MM.1S (cell line): ENCODE results near the gene OSTF1.

Experiments used
- DNase-seq: peaks from one replicate; pipeline ENCODE4 v3.0.0-alpha.2; 2015
- H2AFZ ChIP-seq: fragments of 300-600 bp; sonication (generic); 2 replicates; pipeline ENCODE4 v1.6.0; 2016; ENCODE audit warnings: antibody characterized with exemption, low read length
- H3F3A ChIP-seq: fragments of 300-600 bp; sonication (generic); 2 replicates; pipeline ENCODE4 v1.6.1; 2016; ENCODE audit warnings: mild to moderate bottlenecking, antibody characterized with exemption, low read length, moderate library complexity, mixed read lengths; ENCODE audit not compliant: insufficient read depth
- H3K27ac ChIP-seq: fragments of 300-600 bp; sonication (generic); 2 replicates; pipeline ENCODE4 v1.5.1; 2016; ENCODE audit warnings: mild to moderate bottlenecking, low read length
- H3K27me3 ChIP-seq: fragments of 300-600 bp; sonication (generic); replicated peaks from 2 replicates; pipeline ENCODE4 v1.6.0; 2016; ENCODE audit warnings: low read length; ENCODE audit not compliant: insufficient read depth
- H3K36me3 ChIP-seq: fragments of 300-600 bp; sonication (generic); replicated peaks from 2 replicates; pipeline ENCODE4 v1.6.1; 2016; ENCODE audit warnings: mild to moderate bottlenecking, low read length, mixed read lengths; ENCODE audit not compliant: insufficient read depth
- H3K4me1 ChIP-seq: fragments of 300-600 bp; sonication (generic); 2 replicates; pipeline ENCODE4 v1.6.1; 2016; ENCODE audit warnings: low read length, mixed read lengths
- H3K4me2 ChIP-seq: fragments of 300-600 bp; sonication (generic); 2 replicates; pipeline ENCODE4 v1.6.0; 2016; ENCODE audit warnings: low read depth, low read length
- H3K4me3 ChIP-seq: fragments of 300-600 bp; sonication (generic); 2 replicates; pipeline ENCODE4 v1.5.1; 2016; ENCODE audit warnings: low read length, mixed read lengths
- H3K79me2 ChIP-seq: fragments of 300-600 bp; sonication (generic); 2 replicates; pipeline ENCODE4 v1.6.1; 2016; ENCODE audit warnings: mixed run types, low read length, mixed read lengths
- H3K9ac ChIP-seq: fragments of 300-600 bp; sonication (generic); 2 replicates; pipeline ENCODE4 v1.6.1; 2016; ENCODE audit warnings: low read length, mixed read lengths
- H3K9me2 ChIP-seq: fragments of 300-600 bp; sonication (generic); replicated peaks from 2 replicates; pipeline ENCODE4 v1.6.1; 2016; ENCODE audit warnings: mild to moderate bottlenecking, low read length, mixed read lengths; ENCODE audit not compliant: insufficient read depth
- H3K9me3 ChIP-seq: fragments of 300-600 bp; sonication (generic); replicated peaks from 2 replicates; pipeline ENCODE4 v1.6.1; 2016; ENCODE audit warnings: mild to moderate bottlenecking, low read length, mixed read lengths; ENCODE audit not compliant: insufficient read depth
- H4K20me1 ChIP-seq: fragments of 300-600 bp; sonication (generic); 2 replicates; pipeline ENCODE4 v1.6.1; 2016; ENCODE audit warnings: mild to moderate bottlenecking, low read length, moderate library complexity, mixed read lengths; ENCODE audit not compliant: insufficient read depth
- CTCF ChIP-seq: fragments of 300-600 bp; sonication (generic); IDR thresholded peaks from 2 replicates; pipeline ENCODE4 v1.5.1; 2016; ENCODE audit warnings: antibody characterized with exemption, low read length, mixed read lengths
- EZH2 ChIP-seq: fragments of 300-600 bp; sonication (generic); optimal IDR thresholded peaks from 2 replicates; pipeline ENCODE3; 2017; ENCODE audit warnings: low read depth, mild to moderate bottlenecking, antibody characterized with exemption, low read length, mixed read lengths
- EZH2phosphoT487 ChIP-seq: fragments of 300-600 bp; sonication (generic); IDR thresholded peaks from 2 replicates; pipeline ENCODE4 v1.6.1; 2018; ENCODE audit warnings: antibody characterized with exemption, low read length

OSTF1 gene

GRCh38 chr9:75041041-75041440 is 47.3 kb upstream of the OSTF1 start:
- H3K4me2 ChIP-seq = no peak overlapping the region
- H2AFZ ChIP-seq = no peak overlapping the region

GRCh38 chr9:75046725-75047345 is 41.5 kb upstream of the OSTF1 start:
- Histone ChIP-seq H3K9me3 (no peaks in the 10 kb centered on the region), H3K9me2 (no peaks in the 10 kb centered on the region), H3F3A (no peaks in the 10 kb centered on the region), H3K36me3 (no peaks in the 10 kb centered on the region), H2AFZ (no peak overlapping the region), H4K20me1 (no peaks in the 10 kb centered on the region), H3K27ac (no peak overlapping the region), H3K9ac (no peak overlapping the region), H3K27me3 (no peaks in the 10 kb centered on the region), H3K79me2 (no peaks in the 10 kb centered on the region), H3K4me2 (no peak overlapping the region), H3K4me3 (no peak overlapping the region), H3K4me1 (no peaks in the 10 kb centered on the region)
- TF ChIP-seq CTCF (no peak), EZH2phosphoT487 (no peak), EZH2 (no peak)
- DNase-seq = no peak

More at GRCh38 chr9:75041041-75041440, 47.3 kb upstream of the OSTF1 start:
- no peak overlapping the region for H3K4me3 ChIP-seq
- H3F3A ChIP-seq = no peaks in the 10 kb centered on the region
- no peaks in the 10 kb centered on the region for H3K4me1 ChIP-seq
- no peak overlapping the region for H3K9ac ChIP-seq
- TF ChIP-seq EZH2 (no peak), EZH2phosphoT487 (no peak), CTCF (no peak)
- H3K9me2 ChIP-seq = no peaks in the 10 kb centered on the region
- H3K9me3 ChIP-seq = no peaks in the 10 kb centered on the region
- DNase-seq = no peak
- no peak overlapping the region for H3K27ac ChIP-seq
- H3K27me3 ChIP-seq = no peaks in the 10 kb centered on the region
- no peaks in the 10 kb centered on the region for H4K20me1 ChIP-seq
- no peaks in the 10 kb centered on the region for H3K36me3 ChIP-seq
- no peaks in the 10 kb centered on the region for H3K79me2 ChIP-seq

GRCh38 chr9:75047506-75047905 is 40.8 kb upstream of the OSTF1 start:
- Histone ChIP-seq H3K4me1 (no peaks in the 10 kb centered on the region), H2AFZ (no peak overlapping the region), H3K36me3 (no peaks in the 10 kb centered on the region), H3K27ac (no peak overlapping the region), H3K4me2 (no peak overlapping the region), H3K9ac (no peak overlapping the region), H3K9me2 (no peaks in the 10 kb centered on the region), H3K9me3 (no peaks in the 10 kb centered on the region), H4K20me1 (no peaks in the 10 kb centered on the region), H3K27me3 (no peaks in the 10 kb centered on the region), H3K4me3 (no peak overlapping the region), H3F3A (no peaks in the 10 kb centered on the region), H3K79me2 (no peaks in the 10 kb centered on the region)
- no peak for DNase-seq
- TF ChIP-seq CTCF (no peak), EZH2phosphoT487 (no peak), EZH2 (no peak)
